PC-3 (cell line): ENCODE results near the gene ANKH.

Source experiments
- EZH2 ChIP-seq: fragments of 300-600 bp; sonication (generic); IDR thresholded peaks from one replicate; pipeline ENCODE4 v1.6.1; 2017; ENCODE audit warnings: antibody characterized with exemption, mild to moderate bottlenecking, low read length; ENCODE audit not compliant: unreplicated experiment
- EZH2phosphoT487 ChIP-seq: fragments of 300-600 bp; sonication (generic); IDR thresholded peaks from 2 replicates; pipeline ENCODE4 v1.6.1; 2018; ENCODE audit warnings: mild to moderate bottlenecking, antibody characterized with exemption, low read length, borderline replicate concordance
- TF ChIP-seq, protein P1 (sequence below): fragments of 300-600 bp; sonication (generic); conservative IDR thresholded peaks from 2 replicates; pipeline ENCODE4 v1.5.1; 2017; ENCODE audit warnings: antibody characterized with exemption, low read depth, mild to moderate bottlenecking, low read length

DNA sequence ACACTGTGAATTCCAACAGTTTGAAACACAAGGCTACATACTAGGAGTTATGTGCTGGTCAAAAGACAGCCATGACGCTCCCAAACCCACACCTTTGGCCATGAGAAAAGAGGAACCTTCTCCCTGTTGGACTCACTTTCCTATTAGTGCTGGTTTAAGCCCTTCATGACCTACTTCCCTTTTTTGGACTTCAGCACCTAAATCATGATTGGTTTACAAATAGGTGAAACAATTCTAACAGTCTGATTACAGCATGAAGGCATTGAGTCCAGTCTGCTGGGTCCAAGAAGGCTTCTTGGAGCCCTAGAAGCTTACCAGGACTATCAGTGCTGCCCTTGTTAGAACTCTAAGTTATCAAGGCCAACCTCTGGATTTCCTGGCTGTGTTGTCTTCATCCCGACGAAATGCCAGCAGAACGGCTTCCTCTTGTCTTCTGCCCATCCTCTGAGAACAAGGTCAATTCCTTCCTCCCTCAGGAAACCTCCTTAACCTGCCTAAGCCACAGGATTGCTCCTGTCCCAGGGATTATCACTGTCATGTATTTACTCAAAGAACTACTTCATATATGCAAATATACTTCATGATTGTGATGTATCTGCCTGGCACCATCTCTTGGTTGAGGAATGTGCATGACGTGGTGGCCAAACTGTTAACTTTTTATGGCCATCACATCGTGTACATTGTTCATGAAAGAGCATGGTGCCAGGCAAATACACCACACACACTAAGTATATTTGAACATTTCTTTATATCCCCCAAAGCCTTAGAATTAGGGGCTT, 83.6 kb downstream of the ANKH start:
- TF ChIP-seq EZH2phosphoT487, result no peak
- TF ChIP-seq, protein P1, sequence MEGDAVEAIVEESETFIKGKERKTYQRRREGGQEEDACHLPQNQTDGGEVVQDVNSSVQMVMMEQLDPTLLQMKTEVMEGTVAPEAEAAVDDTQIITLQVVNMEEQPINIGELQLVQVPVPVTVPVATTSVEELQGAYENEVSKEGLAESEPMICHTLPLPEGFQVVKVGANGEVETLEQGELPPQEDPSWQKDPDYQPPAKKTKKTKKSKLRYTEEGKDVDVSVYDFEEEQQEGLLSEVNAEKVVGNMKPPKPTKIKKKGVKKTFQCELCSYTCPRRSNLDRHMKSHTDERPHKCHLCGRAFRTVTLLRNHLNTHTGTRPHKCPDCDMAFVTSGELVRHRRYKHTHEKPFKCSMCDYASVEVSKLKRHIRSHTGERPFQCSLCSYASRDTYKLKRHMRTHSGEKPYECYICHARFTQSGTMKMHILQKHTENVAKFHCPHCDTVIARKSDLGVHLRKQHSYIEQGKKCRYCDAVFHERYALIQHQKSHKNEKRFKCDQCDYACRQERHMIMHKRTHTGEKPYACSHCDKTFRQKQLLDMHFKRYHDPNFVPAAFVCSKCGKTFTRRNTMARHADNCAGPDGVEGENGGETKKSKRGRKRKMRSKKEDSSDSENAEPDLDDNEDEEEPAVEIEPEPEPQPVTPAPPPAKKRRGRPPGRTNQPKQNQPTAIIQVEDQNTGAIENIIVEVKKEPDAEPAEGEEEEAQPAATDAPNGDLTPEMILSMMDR, result no peak
- TF ChIP-seq EZH2, result no peak
